Loucy (cell line): ENCODE data around the gene TSPAN19.
"Not testable (repeated sequence)": the region's sequence is repeated elsewhere in the genome, so short reads cannot be mapped to it uniquely, and the experiment has no call there.

ENCODE experiments used
- H2AFZ ChIP-seq: fragments of 200-600 bp; sonication (generic); 2 replicates; pipeline ENCODE4 v1.6.0; 2016; ENCODE audit warnings: antibody characterized with exemption, mild to moderate bottlenecking, low read length, moderate library complexity
- H3F3A ChIP-seq: fragments of 200-600 bp; 2 replicates; pipeline ENCODE4 v1.6.0; 2016; ENCODE audit warnings: antibody characterized with exemption, low read depth, mild to moderate bottlenecking
- H3K27me3 ChIP-seq: fragments of 200-600 bp; sonication (generic); 2 replicates; pipeline ENCODE4 v1.6.1; 2014; ENCODE audit warnings: low read length, mild to moderate bottlenecking; ENCODE audit not compliant: insufficient read depth, poor library complexity, severe bottlenecking
- H3K36me3 ChIP-seq: fragments of 200-600 bp; sonication (generic); 2 replicates; pipeline ENCODE4 v1.6.1; 2016; ENCODE audit warnings: low read length; ENCODE audit not compliant: insufficient read depth
- H3K4me1 ChIP-seq: fragments of 200-600 bp; sonication (generic); 2 replicates; pipeline ENCODE4 v1.5.1; 2014; ENCODE audit warnings: low read length, mild to moderate bottlenecking; ENCODE audit not compliant: insufficient read depth, poor library complexity, severe bottlenecking
- H3K4me2 ChIP-seq: fragments of 200-600 bp; sonication (generic); 2 replicates; pipeline ENCODE4 v1.6.0; 2014; ENCODE audit warnings: antibody characterized with exemption, low read length, low read depth, mild to moderate bottlenecking; ENCODE audit not compliant: poor library complexity, severe bottlenecking
- H3K4me3 ChIP-seq: fragments of 200-600 bp; sonication (generic); 2 replicates; pipeline ENCODE4 v1.5.1; 2014; ENCODE audit warnings: low read length, mild to moderate bottlenecking, mixed read lengths; ENCODE audit not compliant: poor library complexity, severe bottlenecking
- H3K79me2 ChIP-seq: fragments of 200-600 bp; sonication (generic); 2 replicates; pipeline ENCODE4 v1.6.1; 2014; ENCODE audit warnings: low read length; ENCODE audit not compliant: insufficient read depth
- H3K9ac ChIP-seq: fragments of 200-600 bp; sonication (generic); 2 replicates; pipeline ENCODE4 v1.6.0; 2014; ENCODE audit warnings: mild to moderate bottlenecking, low read depth, low read length, moderate library complexity; ENCODE audit not compliant: poor library complexity, severe bottlenecking
- H3K9me2 ChIP-seq: fragments of 200-600 bp; sonication (generic); replicated peaks from 2 replicates; pipeline ENCODE4 v1.6.1; 2016; ENCODE audit warnings: low read depth, low read length, mixed read lengths
- H3K9me3 ChIP-seq: fragments of 200-600 bp; sonication (generic); 2 replicates; pipeline ENCODE4 v1.6.1; 2014; ENCODE audit warnings: mild to moderate bottlenecking, antibody characterized with exemption, low read length, low read depth; ENCODE audit not compliant: insufficient read depth
- H4K20me1 ChIP-seq: fragments of 200-600 bp; sonication (generic); 2 replicates; pipeline ENCODE4 v1.6.0; 2014; ENCODE audit warnings: antibody characterized with exemption, low read length, mild to moderate bottlenecking; ENCODE audit not compliant: insufficient read depth, poor library complexity, severe bottlenecking
- EZH2phosphoT487 ChIP-seq: fragments of 200-600 bp; IDR thresholded peaks from 2 replicates; pipeline ENCODE4 v1.6.1; 2018; ENCODE audit warnings: antibody characterized with exemption, mild to moderate bottlenecking, moderate library complexity, borderline replicate concordance
- TF ChIP-seq, protein P1 (sequence below): fragments of 200-600 bp; sonication (generic); conservative IDR thresholded peaks from 2 replicates; pipeline ENCODE4 v1.5.1; 2014; ENCODE audit warnings: mild to moderate bottlenecking, antibody characterized with exemption, low read length

The TSPAN19 gene

DNA sequence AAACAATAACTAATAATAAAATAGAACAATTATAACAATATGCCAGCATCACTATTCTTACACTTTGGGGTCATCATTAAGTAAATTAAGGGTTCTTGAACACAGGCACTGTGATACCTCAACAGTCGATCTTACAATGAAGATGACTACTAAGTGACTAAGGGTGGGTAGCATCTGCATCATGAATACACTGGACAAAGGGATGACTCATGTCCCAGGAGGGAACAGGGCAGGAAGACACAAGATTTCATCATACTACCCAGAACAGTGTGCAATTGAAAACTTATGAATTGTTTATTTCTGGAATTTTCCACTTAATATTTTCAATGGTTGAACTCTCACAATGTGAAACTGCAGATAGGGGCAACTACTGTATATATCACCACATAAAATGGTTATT, 19.7 kb downstream of the TSPAN19 start:
- no peak overlapping the region for H2AFZ ChIP-seq
- no peak overlapping the region for H3K4me2 ChIP-seq
- H3K79me2 ChIP-seq, result no peaks in the 10 kb centered on the region
- no peaks in the 10 kb centered on the region for H3K4me1 ChIP-seq
- H3K4me3 ChIP-seq, result no peak overlapping the region
- no peaks in the 10 kb centered on the region for H3K36me3 ChIP-seq
- no peak for TF ChIP-seq EZH2phosphoT487
- H3K27me3 ChIP-seq, result no peaks in the 10 kb centered on the region
- H3K9me2 ChIP-seq, result no peaks in the 10 kb centered on the region
- no peak overlapping the region for H3K9ac ChIP-seq
- H3F3A ChIP-seq, result no peaks in the 10 kb centered on the region
- H4K20me1 ChIP-seq, result no peaks in the 10 kb centered on the region
- H3K9me3 ChIP-seq, result no peaks in the 10 kb centered on the region

DNA sequence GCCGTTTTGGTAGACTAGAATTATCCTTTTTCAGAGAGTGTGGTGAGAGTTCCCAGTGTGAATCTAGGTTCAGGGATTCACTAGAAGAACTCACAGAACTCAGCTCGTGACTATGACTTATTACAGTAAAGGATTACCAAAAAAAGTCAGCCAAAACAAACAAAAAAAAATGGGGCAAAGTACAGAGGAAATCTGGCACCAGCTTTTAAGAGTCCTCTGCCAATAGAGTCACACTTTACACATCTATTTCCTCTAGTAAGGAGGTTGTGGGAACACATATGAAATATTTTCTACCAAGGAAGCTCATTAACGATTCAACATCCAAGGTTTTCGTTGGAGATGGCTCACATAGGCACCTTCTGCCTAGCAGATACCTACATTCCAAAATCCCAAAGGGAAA, 28.2 kb downstream of the TSPAN19 start:
- Histone ChIP-seq H3K27me3 (no peaks in the 10 kb centered on the region), H2AFZ (peak overlapping the region; percentile 30; the same call in 1 of the 2 replicates), H4K20me1 (no peaks in the 10 kb centered on the region), H3K79me2 (no peaks in the 10 kb centered on the region), H3K9me3 (no peaks in the 10 kb centered on the region), H3F3A (no peaks in the 10 kb centered on the region), H3K4me2 (no peak overlapping the region), H3K9me2 (no peaks in the 10 kb centered on the region), H3K4me3 (no peak overlapping the region), H3K9ac (no peak overlapping the region), H3K4me1 (peaks cover 23% of the 10 kb centered on the region), H3K36me3 (no peaks in the 10 kb centered on the region)
- TF ChIP-seq EZH2phosphoT487, result no peak
- TF ChIP-seq, protein P1, sequence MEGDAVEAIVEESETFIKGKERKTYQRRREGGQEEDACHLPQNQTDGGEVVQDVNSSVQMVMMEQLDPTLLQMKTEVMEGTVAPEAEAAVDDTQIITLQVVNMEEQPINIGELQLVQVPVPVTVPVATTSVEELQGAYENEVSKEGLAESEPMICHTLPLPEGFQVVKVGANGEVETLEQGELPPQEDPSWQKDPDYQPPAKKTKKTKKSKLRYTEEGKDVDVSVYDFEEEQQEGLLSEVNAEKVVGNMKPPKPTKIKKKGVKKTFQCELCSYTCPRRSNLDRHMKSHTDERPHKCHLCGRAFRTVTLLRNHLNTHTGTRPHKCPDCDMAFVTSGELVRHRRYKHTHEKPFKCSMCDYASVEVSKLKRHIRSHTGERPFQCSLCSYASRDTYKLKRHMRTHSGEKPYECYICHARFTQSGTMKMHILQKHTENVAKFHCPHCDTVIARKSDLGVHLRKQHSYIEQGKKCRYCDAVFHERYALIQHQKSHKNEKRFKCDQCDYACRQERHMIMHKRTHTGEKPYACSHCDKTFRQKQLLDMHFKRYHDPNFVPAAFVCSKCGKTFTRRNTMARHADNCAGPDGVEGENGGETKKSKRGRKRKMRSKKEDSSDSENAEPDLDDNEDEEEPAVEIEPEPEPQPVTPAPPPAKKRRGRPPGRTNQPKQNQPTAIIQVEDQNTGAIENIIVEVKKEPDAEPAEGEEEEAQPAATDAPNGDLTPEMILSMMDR, result no peak

DNA sequence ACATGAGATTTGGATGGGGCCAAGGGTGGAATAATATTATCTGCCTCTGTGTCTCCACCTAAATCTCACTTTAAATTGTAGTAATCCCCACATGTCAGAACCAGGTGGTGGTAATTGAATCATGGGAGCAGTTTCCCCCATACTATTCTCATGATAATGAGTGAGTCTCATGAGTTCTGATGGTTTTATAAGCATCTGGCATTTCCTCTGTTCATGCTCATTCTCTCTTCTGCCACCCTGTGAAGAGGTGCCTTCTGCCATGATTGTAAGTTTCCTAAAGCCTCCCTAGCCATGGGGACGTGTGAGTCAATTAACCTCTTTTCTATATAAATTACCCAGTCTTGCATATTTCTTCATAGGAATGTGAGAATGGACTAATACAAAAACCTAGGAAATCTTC, 29.9 kb downstream of the TSPAN19 start:
- H3K9ac ChIP-seq, result no peak overlapping the region
- H3K9me2 ChIP-seq, result no peaks in the 10 kb centered on the region
- no peaks in the 10 kb centered on the region for H3K9me3 ChIP-seq
- TF ChIP-seq, protein P1, result no peak
- no peak for TF ChIP-seq EZH2phosphoT487
- H3K4me2 ChIP-seq, result peak overlapping the region; percentile 57
- no peaks in the 10 kb centered on the region for H3F3A ChIP-seq
- H3K27me3 ChIP-seq, result no peaks in the 10 kb centered on the region
- no peaks in the 10 kb centered on the region for H3K79me2 ChIP-seq
- no peak overlapping the region for H2AFZ ChIP-seq
- H3K36me3 ChIP-seq, result no peaks in the 10 kb centered on the region
- peak overlapping the region; percentile 28 for H3K4me3 ChIP-seq
- H3K4me1 ChIP-seq, result peaks cover 23% of the 10 kb centered on the region
- H4K20me1 ChIP-seq, result no peaks in the 10 kb centered on the region

DNA sequence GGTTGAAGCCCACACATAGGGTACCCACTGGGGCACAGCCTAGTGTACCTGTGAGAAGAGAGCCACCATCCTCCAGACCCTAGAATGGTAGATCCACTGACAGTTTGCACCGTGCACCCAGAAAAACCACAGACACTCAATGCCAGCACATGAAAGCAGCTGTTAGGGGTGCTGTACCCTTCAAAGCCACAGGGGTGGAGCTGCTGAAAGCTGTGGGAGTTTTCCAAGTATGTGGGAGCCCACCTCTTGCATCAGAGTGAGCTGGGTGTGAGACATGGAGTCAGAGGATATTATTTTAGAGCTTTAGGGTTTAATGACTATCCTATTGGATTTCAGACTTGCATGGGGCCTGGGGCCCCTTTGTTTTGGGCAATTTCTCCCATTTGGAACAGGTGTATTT, 30.5 kb downstream of the TSPAN19 start:
- no peak overlapping the region for H3K4me3 ChIP-seq
- H3K4me1 ChIP-seq, result peaks cover 23% of the 10 kb centered on the region
- H3K9ac ChIP-seq, result no peak overlapping the region
- H3K36me3 ChIP-seq, result no peaks in the 10 kb centered on the region
- H4K20me1 ChIP-seq, result no peaks in the 10 kb centered on the region
- H2AFZ ChIP-seq, result no peak overlapping the region
- H3F3A ChIP-seq, result no peaks in the 10 kb centered on the region
- no peaks in the 10 kb centered on the region for H3K9me3 ChIP-seq
- TF ChIP-seq, protein P1, result 0 out of 2 replicates have a peak, but pooled peaks have one; percentile 20
- no peak for TF ChIP-seq EZH2phosphoT487
- no peaks in the 10 kb centered on the region for H3K9me2 ChIP-seq
- peak overlapping the region; percentile 57 for H3K4me2 ChIP-seq
- no peaks in the 10 kb centered on the region for H3K27me3 ChIP-seq
- H3K79me2 ChIP-seq, result no peaks in the 10 kb centered on the region

DNA sequence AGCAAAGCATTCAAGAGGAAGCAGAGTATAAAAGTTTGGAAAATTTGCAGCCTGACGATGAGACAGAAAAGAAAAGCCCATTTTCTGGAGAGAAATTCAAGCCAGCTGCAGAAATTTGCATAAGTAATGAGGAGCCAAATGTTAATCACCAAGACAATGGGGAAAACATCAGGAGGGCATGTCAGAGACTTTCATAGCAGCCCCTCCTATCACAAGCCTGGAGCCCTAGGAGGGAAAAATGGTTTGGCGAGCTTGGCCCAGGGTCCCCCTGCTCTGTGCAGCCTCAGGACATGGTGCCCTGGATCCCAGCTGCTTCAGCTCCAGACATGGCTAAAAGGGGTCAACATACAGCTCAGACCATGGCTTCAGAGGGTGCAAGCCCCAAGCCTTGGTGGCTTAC, 31.0 kb downstream of the TSPAN19 start:
- not testable (repeated sequence) for H3F3A ChIP-seq, H3K9me3 ChIP-seq, H3K27me3 ChIP-seq, H3K36me3 ChIP-seq, H3K9me2 ChIP-seq, H3K79me2 ChIP-seq, H3K9ac ChIP-seq, H3K4me3 ChIP-seq, H2AFZ ChIP-seq, H4K20me1 ChIP-seq
- peaks cover 23% of the 10 kb centered on the region for H3K4me1 ChIP-seq
- peak overlapping the region; percentile 57 for H3K4me2 ChIP-seq
